AG10803 (cell line): ENCODE results near the gene ZNF789.

Experiments used
- DNase-seq: peaks from one replicate; pipeline ENCODE4 v3.0.0; 2010; ENCODE audit warnings: low read depth
- H3K4me3 ChIP-seq: 2 replicates; pipeline ENCODE4 v1.5.1; 2011; ENCODE audit warnings: mild to moderate bottlenecking, low read length, control low read depth
- CTCF ChIP-seq: conservative IDR thresholded peaks from 2 replicates; pipeline ENCODE4 v1.5.1; 2011; ENCODE audit warnings: mild to moderate bottlenecking, low read length, control low read depth, inconsistent platforms

Gene ZNF789

GRCh38 chr7:99452541-99452940 is 20.1 kb upstream of the ZNF789 start:
- no peak for TF ChIP-seq CTCF
- DNase-seq = no peak
- no peak overlapping the region for H3K4me3 ChIP-seq

GRCh38 chr7:99453105-99453504 is 19.6 kb upstream of the ZNF789 start:
- H3K4me3 ChIP-seq = no peak overlapping the region
- TF ChIP-seq CTCF = no peak
- DNase-seq = no peak

GRCh38 chr7:99455874-99456273 is 16.8 kb upstream of the ZNF789 start:
- TF ChIP-seq CTCF = no peak
- no peak overlapping the region for H3K4me3 ChIP-seq
- no peak for DNase-seq

GRCh38 chr7:99456288-99456687 is 16.4 kb upstream of the ZNF789 start:
- no peak for DNase-seq
- no peak for TF ChIP-seq CTCF
- H3K4me3 ChIP-seq = no peak overlapping the region

GRCh38 chr7:99457050-99457649 is 15.5 kb upstream of the ZNF789 start:
- no peak for DNase-seq
- no peak overlapping the region for H3K4me3 ChIP-seq
- TF ChIP-seq CTCF = no peak

- no peak overlapping the region for H3K4me3 ChIP-seq
- TF ChIP-seq CTCF = no peak
- no peak for DNase-seq
These were observed 14.8 kb upstream of the ZNF789 start for GRCh38 chr7:99457650-99458493.

- peak; percentile 20 for DNase-seq
- no peak overlapping the region for H3K4me3 ChIP-seq
- peak; percentile 43 for TF ChIP-seq CTCF
These were observed 13.6 kb upstream of the ZNF789 start for GRCh38 chr7:99459087-99459486.
